Activated CD4-positive, alpha-beta T cell treated with anti-CD3 and anti-CD28 coated beads, Interleukin-2, amount 50 U/mL, for 16 hours (primary cell): Measurements from ENCODE around the gene LEKR1.
"Not testable (repeated sequence)": the region's sequence is repeated elsewhere in the genome, so short reads cannot be mapped to it uniquely, and the experiment has no call there.

Experiments used
- DNase-seq: peaks from one replicate; pipeline ENCODE4 v3.0.0-alpha.2; 2020

LEKR1 gene

DNA sequence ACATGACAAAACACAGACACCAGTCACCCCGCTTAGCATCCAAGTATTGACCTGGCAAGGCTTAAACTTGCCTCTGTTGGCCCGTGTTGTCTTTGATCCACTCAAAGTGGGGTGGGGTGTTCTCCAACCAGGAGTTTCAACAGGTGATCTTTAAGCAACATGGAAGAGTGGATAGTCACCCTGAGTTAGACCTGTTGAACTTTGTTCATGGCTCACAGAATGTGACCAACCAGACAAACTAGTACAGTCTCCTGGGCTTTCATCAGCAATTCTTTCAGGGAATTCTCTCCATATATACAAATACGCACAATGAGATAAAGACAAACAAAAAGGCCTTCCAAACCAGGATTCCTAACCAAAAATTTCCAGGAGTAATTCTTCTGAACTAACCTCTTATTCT is 11.9 kb downstream of the LEKR1 start:
- no peak for DNase-seq

DNA sequence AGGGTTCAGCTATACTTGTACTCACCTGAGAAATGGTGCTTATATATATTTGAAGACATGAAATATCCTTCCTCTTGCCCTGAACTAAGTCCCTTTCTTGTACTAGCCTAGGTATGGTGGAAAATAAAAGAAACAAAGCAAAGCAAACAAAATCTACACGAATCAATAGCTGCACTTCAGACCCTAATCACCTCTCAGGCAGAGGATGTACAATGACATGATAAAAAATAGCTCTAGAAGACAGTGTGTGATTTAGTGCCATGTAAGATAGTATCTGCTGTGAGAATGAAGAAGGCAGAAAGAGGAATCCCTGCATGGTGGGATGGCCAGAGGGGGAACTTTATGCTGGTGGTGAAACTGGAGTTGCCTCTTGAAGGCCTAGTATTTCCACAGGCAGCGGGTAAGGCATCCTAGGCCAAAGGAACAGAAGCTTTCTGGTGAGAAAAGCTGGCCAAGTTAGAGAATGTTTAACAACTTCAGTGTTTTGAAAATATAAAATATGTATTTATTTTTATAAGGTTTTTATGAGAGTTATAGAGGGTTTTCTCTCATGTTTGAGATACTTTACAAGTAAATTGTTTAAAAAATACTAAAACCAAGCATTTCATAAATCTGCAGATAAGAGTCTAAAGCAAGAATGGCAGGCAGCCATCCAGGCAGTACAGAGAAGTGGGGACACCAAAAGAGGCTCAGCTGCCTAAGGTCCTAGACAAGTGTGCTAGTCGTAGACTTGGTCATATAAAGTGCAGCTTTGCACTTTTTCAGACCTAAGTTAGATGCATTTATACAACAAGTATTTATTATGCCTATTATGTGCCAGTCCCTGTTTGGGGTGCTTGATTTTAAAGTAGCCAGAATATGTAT is 14.9 kb downstream of the LEKR1 start:
- no peak for DNase-seq

DNA sequence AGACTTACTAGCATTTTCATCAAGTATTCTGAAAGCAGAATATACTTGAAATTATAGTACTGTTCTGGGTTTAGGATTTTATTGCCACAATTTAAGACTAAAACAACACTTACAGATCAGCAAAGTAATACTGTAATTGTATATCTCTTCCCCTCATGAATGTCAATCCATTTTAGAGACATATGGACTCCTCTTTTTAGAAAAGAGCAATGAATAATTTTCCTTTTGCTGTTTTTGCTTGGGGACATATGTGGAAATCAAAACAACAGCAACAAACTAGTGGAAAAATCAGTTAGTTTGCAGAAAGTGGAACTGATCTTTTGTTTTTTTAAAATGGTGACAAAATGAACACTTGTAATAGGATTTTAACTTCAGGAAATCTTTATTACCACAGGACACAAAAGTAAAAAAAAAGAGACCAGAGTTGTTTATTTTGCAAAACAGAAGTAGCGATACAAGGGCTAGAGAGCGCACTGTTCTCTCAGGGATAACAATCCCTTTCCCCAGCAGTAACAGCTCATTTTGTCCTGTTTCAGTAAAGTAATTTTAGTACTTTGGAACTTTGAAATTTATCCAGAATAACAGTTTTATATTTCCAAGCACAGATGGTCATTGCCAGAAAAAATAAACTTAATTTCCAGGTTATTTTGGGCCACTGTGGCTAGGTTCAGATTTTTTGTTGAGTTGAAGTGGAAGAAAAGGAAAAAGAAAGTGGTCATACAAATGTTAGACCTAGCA is 17.1 kb downstream of the LEKR1 start:
- no peak for DNase-seq

DNA sequence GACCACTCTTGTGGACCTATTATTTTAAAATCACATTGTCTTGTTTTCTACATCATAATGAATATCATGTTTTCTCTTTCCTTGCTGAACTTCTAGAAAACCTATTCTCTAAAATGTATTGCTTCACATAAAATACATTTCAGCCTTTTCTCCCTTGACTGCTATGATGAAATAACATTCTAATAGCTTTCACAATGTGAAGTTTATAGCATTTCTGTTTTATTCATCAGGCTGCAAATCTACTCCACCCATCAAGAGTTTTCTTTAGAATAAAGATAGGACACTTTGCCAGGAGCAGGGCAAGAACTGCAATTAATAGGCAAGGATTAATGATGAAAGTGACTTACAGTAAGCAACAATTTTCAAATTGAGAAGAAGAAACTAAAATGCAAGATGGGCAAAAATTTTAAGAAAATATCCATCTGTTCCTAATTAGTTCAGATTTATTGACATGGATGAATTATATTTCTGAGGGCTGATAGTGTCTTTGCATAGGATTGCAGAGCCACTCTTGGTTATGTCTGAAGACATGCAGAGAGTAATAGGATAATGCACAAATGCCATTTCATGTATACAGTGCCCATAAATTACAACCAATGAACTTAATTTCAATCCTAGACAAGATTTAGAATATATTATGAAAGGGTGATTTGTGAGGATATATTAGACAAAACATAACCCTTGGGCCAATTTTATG is 21.7 kb downstream of the LEKR1 start:
- no peak for DNase-seq

DNA sequence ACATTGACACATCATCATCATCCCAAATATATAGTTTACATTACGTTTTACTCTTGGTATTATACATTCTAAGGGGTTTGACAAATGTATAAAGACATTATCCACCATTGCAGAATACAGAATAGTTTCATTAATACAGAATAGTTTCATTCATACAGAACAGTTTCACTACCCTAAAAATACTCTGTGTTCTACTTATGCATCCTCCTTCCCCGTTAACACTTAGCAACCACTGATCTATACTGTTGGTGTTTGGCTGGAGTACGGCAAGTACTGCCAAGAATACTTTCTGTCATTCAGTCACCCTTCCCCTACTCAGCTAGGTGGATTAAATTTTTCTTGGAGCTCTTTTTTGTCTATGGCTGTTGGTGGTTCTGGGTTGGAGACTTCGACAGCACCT is 33.4 kb downstream of the LEKR1 start:
- no peak for DNase-seq

DNA sequence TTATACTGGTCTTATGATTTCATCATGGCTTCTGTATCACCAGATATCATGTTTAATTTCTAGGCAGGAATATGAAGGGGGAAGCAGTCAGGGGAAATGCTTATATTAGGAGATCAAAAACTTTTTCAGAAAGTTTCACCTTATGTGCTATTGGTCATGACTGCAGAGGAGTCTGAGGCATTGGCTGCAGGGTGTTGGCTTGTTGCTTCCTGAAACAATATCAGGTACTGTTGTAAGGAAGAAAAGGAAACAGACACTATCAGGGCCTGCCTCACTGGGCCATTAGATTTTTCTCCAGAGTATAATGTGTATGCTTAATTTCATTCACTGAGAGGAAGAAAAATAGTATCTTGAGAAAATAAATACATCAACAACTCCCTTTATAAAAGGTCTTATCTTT is 34.7 kb downstream of the LEKR1 start:
- no peak for DNase-seq

DNA sequence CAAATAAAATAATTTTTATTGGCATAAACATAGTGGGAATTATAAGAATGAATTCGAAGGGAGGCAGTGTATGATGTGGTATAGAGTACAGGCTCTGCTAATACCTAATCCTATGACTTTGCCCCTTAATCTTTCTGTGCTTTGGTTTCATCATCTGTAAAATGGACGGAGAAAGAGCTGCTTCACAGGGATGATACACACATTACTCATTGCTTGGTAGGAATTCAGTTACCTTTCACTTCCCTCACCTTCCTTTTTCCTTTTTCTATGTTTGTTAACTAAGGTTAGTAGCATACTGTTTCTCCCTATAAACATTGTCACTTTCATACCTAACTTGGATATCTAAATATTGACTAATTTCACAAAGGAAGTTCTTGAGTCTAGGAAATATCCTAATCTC is 36.2 kb downstream of the LEKR1 start:
- DNase-seq: no peak

DNA sequence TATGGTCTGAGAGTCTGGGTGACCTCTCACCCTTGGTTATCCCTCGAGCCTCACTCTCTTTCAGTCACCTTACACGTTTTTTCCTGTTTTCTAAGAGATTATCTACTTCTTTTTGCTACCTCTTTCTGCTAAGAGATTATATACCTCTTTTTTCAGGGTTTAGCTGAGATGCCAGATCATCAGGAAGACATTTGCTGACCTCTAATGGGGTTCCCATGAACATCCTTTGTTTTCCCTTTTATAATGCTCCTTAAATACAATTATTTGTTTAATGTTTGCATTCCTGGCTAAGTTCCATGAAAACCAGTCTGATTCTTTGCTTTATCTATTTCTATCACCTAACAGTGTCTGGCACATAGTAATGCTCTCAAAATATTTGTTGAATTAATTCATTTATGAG is 39.6 kb downstream of the LEKR1 start:
- DNase-seq: no peak

DNA sequence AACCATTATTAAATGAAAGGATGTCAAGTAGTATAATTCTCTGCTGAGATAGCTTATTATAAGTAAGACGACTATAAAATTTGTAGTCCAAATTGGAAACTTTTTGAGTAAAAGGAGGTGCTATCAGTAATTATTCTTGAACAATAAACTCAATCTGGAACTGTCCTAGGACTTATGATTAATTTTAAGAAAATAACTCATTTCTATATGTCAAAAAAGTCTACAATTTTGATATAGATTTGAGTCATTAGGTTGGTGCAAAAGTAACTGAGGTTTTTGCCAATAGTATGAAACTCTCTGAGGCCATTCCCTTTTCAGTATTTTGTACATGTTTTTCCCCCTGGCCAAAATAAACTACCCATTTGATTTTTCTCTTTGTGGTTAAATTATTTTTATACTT is 41.0 kb downstream of the LEKR1 start:
- DNase-seq: peak; percentile 46

DNA sequence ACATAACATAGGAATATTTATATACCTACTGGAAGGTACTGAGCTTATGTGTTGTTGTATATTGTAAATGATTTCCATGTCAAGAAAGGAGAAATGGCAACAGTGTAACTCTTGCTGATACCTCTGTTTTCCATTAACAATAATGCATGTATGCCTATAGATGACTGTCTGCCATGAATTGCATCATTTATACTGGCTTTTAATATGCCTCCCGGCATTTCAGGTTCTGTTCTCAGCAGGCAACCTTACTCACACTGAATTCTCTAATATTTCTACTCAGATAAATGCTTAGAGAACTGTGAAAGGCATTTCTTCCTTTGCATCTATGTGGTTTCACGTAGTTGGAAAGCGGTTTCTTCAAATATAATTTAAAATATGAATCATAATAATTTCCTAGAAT is 41.8 kb downstream of the LEKR1 start:
- DNase-seq: no peak

DNA sequence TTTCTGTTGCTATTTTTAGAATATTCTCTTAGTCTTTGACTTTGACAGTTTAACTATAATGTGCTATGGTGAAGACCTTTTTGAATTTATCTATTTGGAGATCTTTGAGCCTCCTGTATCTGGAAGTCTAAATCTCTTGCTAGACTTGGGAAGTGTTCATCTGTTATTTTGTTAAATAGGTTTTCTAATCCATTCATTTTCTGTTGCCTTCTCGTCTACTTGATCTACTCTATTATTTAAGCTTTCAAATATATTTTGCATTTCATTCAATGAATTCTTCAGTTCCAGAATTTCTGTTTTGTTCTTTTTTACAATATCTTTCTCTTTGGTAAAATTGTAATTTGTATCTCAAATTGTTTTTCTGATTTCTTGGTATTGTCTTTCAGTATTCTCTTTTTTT is 47.8 kb downstream of the LEKR1 start:
- DNase-seq: no peak

DNA sequence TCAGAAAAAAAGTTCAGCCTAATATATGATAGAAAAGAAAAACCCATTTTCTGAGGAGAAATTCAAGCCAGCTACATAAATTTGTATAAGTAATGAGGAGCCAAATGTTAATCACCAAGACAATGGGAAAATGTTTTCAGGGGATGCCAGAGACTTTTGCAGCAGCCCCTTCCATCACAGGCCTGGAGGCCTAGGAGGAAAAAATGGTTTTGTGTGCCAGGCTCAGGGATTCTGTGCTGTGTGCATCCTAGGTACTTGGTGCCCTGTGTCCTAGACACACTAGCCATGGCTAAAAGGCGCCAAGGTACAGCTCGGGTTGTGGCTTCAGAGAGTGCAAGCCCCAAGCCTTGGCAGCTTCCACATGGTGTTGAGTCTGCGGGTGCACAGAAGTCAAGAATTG is 53.3 kb downstream of the LEKR1 start:
- DNase-seq: not testable (repeated sequence)

DNA sequence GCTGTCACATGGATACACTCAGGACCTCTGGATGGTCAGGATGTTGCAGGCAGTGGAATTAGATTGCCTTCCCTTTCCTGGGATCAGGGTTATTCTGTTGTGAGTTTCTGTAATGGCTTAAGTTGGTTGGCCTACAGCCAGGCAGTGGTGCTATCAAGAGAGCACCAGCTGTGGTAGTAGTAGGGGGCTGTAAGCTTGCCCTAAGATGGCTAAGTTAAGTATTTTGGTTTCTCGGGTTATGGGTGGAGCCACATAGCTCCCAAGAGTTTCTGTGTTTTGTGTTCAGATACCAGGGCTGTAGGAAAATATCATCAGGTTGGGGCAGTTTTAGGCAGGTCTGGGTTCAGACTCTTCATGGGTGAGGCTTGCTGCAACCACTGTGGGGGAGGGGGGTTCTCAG is 59.6 kb downstream of the LEKR1 start:
- DNase-seq: no peak

DNA sequence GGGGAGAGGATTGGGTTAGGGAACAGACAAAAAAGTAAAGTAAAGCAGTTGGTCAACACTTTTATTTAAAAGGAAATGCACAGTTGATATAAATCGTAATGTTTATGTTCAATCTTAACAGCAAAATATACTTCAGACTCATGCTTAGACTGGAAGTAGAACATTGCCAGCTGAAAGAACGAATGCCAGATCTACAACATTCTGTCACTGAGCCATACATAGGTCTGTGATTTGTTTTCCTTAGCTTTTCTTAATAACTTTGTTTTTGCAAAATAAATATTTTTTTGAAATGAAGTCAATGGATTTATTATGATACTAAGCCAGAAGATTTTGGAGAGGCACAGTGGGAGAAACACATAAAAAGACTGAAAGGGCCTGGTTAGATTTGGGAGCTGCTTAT is 62.0 kb downstream of the LEKR1 start:
- DNase-seq: no peak

DNA sequence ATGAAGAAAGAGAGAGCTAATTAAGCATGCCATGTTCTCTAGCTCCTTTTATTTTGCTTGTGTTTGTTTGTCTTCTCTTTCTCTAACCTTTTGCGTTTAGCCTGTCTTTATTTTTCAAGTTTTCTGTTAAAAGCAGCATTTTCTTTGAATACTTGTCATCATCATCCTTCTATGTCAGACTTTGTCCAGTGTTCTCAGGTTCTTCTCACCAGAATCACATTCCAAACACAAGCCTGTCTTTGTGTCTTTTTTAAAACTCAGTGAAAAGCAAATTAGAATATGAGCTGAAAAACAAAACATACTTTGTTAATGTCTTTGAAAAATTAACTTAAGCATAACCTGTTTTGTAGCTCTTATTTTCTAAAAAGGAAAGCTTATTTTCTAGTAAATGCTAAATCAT is 62.4 kb downstream of the LEKR1 start:
- no peak for DNase-seq

DNA sequence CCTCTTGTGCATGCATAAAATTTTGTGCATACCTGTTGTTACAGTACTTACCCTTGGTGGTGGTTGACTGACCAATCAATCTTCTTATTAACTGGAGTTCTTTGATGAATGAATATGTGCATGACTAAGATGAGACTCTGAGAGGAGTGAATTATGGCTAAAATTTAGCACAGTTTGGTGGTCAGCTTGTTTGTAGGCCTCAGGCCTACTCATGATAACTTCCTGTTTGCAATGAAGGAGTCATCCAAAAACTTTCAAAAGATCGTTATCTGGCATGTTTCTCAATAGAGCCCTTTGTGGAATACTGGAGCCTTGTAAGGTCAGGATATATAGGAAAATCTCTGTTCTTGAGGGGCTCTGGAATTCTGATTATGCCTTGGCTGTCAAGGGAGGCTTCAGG is 66.5 kb downstream of the LEKR1 start:
- DNase-seq: no peak

DNA sequence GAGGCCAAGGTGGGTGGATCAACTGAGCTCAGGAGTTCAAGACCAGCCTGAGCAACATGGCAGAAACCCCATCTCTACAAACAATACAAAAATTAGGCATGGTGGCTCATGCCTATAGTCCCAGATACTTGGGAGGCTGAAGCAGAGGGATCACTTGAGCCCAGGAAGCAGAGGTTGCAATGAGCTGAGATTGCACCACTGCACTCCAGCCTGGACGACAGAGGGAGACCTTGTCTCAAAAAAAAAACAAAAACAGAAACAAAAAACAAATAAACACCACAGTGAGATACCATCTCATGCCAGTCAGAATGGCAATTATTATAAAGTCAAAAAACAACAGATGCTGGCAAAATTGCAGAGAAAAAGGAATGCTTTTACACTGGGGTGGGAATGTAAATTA is 69.2 kb downstream of the LEKR1 start:
- not testable (repeated sequence) for DNase-seq

DNA sequence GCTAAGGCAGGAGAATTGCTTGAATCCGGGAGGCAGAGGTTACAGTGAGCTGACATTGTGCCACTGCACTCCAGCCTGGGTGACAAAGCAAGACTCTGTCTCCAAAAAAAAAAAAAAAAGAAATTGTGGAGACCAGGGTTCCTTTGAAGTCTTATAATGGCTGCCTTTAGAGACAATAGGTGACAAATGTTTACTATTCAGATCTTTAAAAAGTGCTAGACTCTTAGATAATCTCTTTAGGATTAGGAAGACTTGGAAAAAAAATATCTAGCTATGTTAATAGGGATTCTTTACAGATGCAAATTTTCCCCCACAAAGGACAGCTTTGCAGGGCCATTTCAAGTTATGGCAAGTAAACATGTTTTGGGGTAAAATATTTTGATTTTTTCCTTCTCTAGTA is 71.7 kb downstream of the LEKR1 start:
- DNase-seq: not testable (repeated sequence)

DNA sequence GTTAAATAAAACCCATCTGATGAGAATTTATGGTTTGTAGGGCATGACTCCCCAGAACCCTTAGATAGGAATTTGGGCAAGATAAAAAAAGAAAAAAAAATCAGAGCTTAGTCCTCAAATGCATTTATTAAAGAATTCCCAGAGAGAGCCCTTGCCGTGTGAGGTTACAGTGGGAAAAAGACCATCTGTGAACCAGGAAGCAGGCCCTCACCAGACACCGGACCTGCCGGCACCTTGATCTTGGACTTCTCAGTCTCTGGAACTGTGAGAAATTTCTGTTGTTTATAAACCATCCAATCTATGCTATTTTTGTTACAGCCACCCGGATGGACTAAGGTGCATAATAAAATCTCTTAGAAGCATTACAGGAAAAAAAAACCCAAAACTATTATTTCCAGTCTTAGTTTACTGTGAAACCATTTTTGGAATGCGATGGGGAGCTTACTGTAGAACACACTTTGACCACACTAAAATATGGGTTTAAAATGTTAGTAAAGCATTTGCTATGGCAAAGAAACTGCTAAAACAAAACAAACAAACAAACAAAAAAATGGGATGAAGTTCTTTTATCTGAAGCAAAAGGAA is 72.2 kb downstream of the LEKR1 start:
- DNase-seq: no peak

DNA sequence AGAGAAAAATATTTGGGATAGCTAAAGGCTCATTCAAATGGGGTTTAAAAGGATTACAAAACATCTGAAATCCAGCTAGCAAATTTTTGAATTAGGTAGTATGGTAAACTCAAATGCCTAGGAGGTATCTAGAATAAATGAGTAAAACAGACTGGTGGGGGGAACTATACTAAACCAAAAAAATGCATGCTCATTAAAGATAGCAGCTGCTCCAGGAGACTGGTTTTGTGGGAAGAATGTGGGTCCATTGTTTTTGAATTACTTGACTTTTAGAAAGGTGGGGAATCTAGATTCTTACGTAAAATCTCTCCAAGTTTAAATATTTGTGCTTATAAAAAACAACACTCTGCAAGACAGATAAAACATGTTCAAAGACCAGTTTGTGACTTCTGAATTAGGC is 73.8 kb downstream of the LEKR1 start:
- no peak for DNase-seq

DNA sequence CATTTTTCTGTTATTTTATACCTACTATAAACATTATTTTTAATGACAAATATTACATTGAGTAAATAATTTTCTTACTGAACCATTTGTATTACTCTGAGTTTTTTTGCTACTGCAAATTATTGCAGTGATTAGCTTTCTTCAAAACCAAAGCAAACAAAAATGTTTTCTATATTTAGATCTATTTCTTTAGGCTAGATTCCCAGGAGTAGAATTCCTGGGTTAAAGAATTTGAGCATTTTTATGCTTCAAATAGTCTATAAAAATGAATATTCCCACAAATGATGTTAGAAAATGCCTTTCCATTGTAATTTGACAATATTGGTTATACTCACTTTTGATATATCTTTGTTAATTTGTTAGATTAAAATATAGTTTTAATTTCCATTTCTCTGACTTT is 76.8 kb downstream of the LEKR1 start:
- DNase-seq: no peak

DNA sequence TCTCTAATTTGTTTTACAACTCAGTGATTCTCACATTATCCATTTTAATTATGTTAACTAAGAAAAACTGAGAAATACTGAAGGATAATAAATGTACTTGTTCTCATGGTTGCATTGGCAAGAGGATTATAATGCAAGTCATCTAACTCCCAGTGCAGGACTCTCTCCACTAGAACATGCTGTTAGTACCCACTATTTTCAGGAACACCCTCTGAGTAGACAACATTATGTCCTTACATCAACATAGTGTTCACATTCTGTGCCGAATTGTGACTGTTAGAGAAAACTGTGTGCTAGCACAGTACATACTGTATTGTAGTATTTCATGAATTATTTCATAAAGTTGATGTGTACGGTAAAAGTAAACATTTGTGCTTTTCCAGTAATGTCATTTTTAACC is 80.1 kb downstream of the LEKR1 start:
- DNase-seq: no peak

DNA sequence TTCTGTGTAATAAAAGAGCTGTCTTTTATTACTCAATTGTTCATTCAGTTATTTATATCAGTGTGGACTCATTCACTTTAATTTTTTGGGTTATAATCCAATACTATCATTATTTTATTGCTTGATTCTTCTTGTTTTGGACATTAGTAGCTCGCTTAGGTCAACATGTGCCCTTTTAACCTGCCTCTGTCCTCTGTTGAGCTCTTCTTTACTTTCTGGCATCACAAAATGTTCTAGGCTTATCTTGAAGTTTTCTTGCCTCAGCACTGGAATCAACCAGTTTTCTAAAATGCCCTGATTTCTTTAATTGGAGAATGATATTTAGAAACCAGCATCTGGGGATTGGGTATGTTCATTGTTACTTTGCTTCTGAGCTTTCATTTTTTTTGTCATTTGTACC is 82.2 kb downstream of the LEKR1 start:
- no peak for DNase-seq

DNA sequence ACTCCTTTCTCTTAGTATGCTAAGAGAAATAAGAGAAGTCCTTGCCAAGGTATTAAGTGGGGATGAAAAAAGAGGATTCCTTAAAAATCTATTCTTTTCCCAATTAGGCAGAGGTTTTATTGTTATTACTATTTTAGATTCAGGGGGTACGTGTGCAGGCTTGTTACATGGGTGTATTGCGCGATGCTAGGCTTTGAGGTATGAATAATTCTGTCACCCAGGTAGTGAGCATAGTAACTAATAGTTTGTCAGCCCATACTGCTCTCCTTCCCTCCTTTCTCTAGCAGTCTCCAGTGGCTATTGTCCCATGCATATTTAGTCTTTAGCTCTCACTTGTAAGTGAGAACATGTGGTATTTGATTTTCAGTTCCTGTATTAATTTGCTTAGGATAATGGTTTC is 83.9 kb downstream of the LEKR1 start:
- no peak for DNase-seq
